Lung microvascular endothelial cell (primary cell): ENCODE measurements around the gene PEX13. TPM values are rescaled to one million over a fixed set of nuclear protein-coding genes. Genes with fewer than 3 reads are reported as not detected.
"Not testable (repeated sequence)": the region's sequence is repeated elsewhere in the genome, so short reads cannot be mapped to it uniquely, and the experiment has no call there.

Experiments used
- DNase-seq, 2 donors: peaks; one replicate each; pipeline versions ENCODE4 v3.0.0 to v3.0.0-alpha.2; 2010; ENCODE audit warnings: low read depth in 2 of 2
- total RNA-seq: library from RNA; depleted of rRNA; stranded (reverse); fragments of >200 nt; gene quantifications from 2 replicates; pipeline ENCODE4 v1.2.1, GENCODE V29; 2014

PEX13 gene
- total RNA-seq, 1 donor from 2014 or later = 41.9 TPM

DNA sequence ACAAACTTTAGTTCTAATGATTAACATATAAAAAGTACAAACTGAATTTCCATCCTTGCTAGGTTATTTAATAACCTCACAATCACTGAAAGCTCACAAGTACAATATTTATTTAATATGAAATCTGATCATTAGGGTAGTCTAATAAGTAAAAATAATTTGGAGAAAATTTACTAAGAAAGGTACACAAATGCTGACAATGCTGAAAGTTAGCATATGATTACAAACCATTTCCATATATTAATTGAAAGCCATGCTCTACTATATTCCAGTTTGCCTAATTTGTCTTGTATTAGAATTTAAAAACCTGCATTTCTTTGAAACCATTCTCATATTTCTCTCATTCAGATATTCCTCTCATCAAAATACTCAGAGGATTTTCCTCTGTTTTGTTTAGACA lies 8.2 kb upstream of the PEX13 start:
- DNase-seq = no peak

- DNase-seq = no peak
These were observed 5.8 kb upstream of the PEX13 start for GRCh38 chr2:61011678-61012077.

DNA sequence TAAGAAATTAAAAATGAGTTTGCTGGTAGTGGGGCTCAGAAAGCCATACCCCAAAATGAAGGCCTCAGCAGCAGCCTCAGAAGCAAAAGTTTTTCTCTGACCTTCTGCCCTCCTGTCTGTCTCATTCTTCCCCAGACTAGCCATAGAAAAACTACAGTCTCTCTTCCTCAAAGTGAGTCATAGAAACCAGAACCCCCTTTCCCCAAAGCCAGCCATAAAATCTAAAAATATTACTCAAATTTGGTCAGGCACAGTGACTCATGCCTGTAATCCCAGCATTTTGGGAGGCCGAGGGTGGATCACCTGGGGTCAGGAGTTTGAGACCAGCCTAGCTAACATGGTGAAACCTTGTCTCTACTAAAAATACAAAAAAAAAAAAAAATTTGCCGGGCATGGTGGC lies 5.2 kb upstream of the PEX13 start:
- peak in 1 of 2 donors; percentile 57 for DNase-seq

- DNase-seq = no peak
These were observed 4.1 kb upstream of the PEX13 start for GRCh38 chr2:61013382-61013781.

DNA sequence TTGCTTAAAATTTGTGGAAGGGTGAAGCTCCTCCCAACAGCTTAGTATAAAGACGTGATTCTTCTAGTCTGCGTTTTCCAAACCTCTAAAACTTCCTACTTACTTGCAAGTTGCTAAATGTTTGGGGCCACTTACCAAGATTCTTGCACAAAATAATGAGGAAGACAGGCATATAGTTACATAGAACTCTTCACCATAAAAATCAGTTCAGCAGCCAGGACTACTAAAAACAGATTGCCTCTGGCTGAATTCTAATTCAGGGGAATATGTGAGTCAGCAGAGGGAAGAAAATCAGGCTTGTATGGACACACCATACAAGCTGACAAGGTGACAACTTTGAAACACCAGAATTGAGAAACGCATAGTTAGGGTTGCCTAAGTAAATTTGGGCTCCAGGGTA lies 2.8 kb upstream of the PEX13 start:
- no peak for DNase-seq

- DNase-seq = no peak
These were observed 1.5 kb upstream of the PEX13 start for GRCh38 chr2:61015976-61016375.

- no peak for DNase-seq
These were observed 1.0 kb upstream of the PEX13 start for GRCh38 chr2:61016392-61017002.

DNA sequence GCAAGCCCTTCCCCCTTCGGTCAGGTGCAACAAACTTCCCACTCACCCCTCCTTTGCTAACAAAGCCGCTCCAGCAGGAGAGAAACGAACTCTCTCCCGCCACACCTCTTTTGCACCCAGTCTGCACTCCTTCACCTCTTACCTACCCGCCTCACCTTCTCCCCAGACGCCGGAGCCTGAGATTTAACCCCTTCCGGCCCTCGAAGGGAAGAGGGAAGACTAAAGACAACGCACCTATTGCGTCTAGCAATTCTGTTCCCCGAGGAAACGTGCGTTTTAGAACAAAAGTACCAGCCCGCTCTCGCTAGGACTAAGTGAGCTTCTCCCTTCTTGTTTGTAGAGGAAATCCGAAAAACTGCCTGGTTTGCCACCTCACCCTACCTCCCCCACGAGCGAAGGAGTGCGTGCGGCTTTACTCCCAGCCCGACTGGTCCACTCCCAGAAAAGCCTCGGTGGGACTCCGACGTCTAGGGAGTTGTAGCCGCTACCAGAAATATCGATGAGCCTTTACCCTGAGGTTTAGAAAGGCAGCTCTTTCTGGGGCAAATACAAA lies 441 bp upstream of the PEX13 start:
- DNase-seq = peak; percentile 73 to 76

GRCh38 chr2:61018318-61018755 lies 817 bp downstream of the PEX13 start:
- DNase-seq = no peak

DNA sequence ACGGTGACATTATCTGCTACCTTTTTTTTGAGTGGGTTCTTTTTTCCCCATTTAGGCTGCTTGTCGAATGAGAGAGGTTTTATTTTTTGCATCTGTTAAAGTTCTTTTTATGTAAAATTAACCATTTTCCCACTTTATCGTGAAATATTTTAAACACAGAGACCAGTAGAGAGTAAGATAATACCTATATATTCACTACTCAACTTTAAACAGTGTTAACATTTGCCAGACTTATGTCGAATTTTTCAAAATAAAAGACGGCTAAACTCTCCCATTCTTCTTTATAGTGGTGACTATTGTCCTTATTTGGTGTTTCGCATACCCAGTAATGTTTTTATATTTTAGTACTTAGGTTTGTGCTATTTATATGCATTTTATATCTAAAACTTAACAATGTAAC lies 1.3 kb downstream of the PEX13 start:
- DNase-seq = no peak

DNA sequence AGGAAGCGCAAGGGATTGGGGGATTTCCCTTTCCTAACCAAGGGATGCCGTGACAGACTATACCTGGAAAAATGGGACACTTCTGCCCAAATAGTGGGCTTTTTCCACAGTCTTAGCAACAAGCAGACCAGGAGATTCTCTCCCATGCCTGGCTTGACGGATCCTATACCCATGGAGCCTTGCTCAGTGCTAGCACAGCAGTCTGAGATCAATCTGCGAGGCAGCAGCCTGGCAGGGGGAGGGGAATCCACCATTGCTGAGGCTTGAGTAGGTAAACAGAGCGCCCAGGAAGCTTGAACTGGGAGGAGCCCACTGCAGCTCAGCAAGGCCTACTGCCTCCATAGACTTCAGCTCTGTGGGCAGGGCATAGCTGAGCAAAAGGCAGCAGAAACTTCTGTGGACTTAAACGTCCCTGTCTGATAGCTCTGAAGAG lies 3.7 kb downstream of the PEX13 start:
- DNase-seq = no peak

GRCh38 chr2:61023670-61024069 lies 6.2 kb downstream of the PEX13 start:
- no peak for DNase-seq

- DNase-seq = no peak
These were observed 12.0 kb downstream of the PEX13 start for GRCh38 chr2:61029533-61029932.

- DNase-seq = not testable (repeated sequence)
These were observed 17.1 kb downstream of the PEX13 start for GRCh38 chr2:61034592-61034991.

DNA sequence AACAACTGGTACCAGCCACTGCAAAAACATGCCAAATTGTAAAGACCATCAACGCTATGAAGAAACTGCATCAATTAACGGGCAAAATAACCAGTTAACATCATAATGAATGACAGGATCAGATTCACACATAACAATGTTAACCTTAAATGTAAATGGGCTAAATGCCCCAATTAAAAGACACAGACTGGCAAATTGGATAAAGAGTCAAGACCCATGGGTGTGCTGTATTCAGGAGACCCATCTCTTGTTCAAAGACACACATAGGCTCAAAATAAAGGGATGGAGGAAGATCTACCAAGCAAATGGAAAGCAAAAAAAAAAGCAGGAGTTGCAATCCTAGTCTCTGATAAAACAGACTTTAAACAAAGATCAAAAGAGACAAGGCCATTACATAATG lies 19.1 kb downstream of the PEX13 start:
- not testable (repeated sequence) for DNase-seq

- DNase-seq = no peak
These were observed 25.3 kb downstream of the PEX13 start for GRCh38 chr2:61042807-61043206.

DNA sequence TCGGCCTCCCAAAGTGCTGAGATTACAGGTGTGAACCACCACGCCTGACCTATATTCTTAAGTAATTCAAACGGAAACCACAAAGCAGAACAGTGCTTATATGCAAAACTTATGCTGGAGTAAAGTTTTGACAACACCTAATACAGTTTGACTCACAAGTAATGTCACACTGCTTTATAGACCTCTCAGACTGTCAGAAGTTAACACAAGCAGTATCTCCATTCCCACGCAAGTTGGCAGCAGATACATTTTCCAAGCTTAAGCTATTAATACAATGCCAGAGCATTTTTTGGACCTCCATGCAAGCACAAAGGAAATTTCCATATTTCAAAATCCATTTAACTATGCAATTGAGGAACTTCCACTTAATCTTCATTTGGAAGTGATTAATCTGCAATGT lies 27.1 kb downstream of the PEX13 start:
- DNase-seq = peak in 1 of 2 donors; percentile 56

- peak in 1 of 2 donors; percentile 8 for DNase-seq
These were observed 27.7 kb downstream of the PEX13 start for GRCh38 chr2:61045226-61045625.

DNA sequence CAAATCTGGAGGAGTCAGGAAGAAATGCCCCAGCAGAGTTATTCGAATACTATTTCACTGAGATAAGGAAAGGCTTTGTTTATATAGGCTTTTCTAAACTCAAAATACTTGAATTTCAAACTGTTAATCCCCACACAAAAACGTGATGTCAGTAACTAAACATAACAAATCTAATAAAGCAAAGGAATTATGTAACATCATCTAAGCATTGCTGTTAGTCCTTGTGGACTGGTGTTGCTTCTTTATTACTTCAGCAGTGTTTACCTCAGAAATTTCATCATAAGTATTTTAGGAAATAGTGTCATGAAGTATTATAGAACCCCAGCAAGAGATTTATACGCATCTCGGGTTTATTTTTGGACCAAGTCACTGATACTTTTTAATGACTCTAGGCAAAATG lies 28.5 kb downstream of the PEX13 start:
- no peak for DNase-seq

DNA sequence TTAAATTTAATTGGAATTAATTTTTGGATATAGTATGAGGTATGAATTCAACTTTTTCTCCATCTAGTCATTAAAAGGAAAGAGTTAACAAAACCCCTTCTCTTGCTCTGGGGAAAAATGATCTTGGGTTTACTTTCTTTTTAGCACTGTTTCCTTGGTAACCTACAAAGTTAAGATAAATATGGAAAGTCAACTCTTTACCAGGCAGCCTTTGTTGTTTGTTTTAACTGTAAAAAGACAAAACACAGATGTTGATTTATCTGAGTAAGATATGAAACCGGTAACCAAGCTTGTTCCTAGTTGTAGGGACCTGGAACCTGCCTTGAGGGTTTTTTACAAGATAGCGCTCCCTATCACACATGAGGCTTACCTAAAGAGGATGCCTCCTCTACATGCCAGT lies 38.0 kb downstream of the PEX13 start:
- DNase-seq = peak in 1 of 2 donors; percentile 7

DNA sequence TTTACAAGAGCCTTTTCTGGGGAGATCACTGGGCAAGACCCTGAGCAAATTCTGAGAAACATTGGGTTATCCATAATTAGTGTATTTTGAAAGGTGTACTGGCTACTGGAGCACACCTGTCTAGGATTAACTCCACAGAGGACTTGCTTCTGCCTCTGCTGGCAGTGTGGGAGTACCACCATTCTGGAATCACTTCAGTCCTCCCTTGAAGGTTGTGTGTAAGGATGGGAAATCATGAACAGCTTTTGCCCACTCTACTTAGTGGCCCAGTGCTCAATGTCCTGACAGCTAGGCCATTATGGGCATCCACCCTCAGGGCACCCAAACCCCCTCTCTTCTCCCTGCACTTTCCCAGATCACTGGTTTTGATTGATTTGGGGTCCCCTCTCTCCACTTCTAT lies 40.0 kb downstream of the PEX13 start:
- no peak for DNase-seq

DNA sequence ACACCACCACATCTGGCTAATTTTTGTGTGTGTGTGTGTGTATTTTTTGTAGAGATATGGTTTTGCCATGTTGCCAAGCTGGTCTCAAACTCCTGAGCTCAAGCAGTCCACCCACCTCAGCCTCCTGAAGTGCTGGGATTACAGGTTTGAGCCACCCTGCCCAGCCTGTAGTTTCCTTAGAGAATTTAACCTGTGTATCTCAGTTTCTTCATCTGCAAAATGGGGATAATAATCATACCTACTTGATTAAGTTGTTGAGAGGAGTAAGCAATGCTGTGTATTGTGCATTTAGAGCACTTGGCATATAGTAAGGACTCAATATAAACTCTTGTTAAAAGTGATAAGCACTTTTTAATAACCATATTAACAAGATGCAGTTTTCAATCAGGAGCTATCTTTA lies 41.9 kb downstream of the PEX13 start:
- DNase-seq = no peak
